GM23338 (cell line): ENCODE measurements around the gene OPN1SW. TPM values are rescaled to one million over a fixed set of nuclear protein-coding genes. Genes with fewer than 3 reads are reported as not detected.
A peak's percentile ranks its signal among the peaks of the same experiment; 100 is the strongest.

ENCODE experiments used
- ATAC-seq: fragments of 200-7000 bp; cut with Tn5 transposase; 3 replicates; pipeline ENCODE4 v1.9.1; 2020
- DNase-seq: peaks from one replicate; pipeline ENCODE4 v3.0.0-alpha.2; 2015; ENCODE audit warnings: low spot score
- H2AFZ ChIP-seq: fragments of 200-600 bp; sonication (generic); 2 replicates; pipeline ENCODE4 v1.8.0; 2016; ENCODE audit warnings: antibody characterized with exemption, mild to moderate bottlenecking, moderate library complexity
- H3F3A ChIP-seq: fragments of 200-600 bp; sonication (generic); replicated peaks from 2 replicates; pipeline ENCODE4 v1.8.0; 2017; ENCODE audit warnings: antibody characterized with exemption, mixed run types, low read depth
- H3K27ac ChIP-seq: fragments of 200-600 bp; sonication (generic); 2 replicates; pipeline ENCODE4 v1.6.1; 2016; ENCODE audit warnings: low read depth
- H3K27me3 ChIP-seq: fragments of 200-600 bp; sonication (generic); 2 replicates; pipeline ENCODE4 v1.8.0; 2016; ENCODE audit warnings: mild to moderate bottlenecking, mixed run types, moderate library complexity; ENCODE audit not compliant: insufficient read depth
- H3K36me3 ChIP-seq: fragments of 200-600 bp; sonication (generic); 2 replicates; pipeline ENCODE4 v1.8.0; 2016; ENCODE audit warnings: mild to moderate bottlenecking; ENCODE audit not compliant: insufficient read depth
- H3K4me1 ChIP-seq: fragments of 200-600 bp; sonication (generic); 2 replicates; pipeline ENCODE4 v1.8.0; 2016; ENCODE audit warnings: mild to moderate bottlenecking, moderate library complexity; ENCODE audit not compliant: insufficient read depth
- H3K4me2 ChIP-seq: fragments of 200-600 bp; sonication (generic); 2 replicates; pipeline ENCODE4 v1.7.1; 2017; ENCODE audit warnings: mixed run types
- H3K4me3 ChIP-seq: fragments of 200-600 bp; sonication (generic); 2 replicates; pipeline ENCODE4 v1.6.1; 2016; ENCODE audit warnings: mixed run types
- H3K79me2 ChIP-seq: fragments of 200-600 bp; sonication (generic); replicated peaks from 2 replicates; pipeline ENCODE4 v1.8.0; 2017; ENCODE audit warnings: mild to moderate bottlenecking; ENCODE audit not compliant: insufficient read depth
- H3K9me2 ChIP-seq: fragments of 200-600 bp; sonication (generic); 2 replicates; pipeline ENCODE4 v1.8.0; 2017; ENCODE audit not compliant: insufficient read depth
- H4K20me1 ChIP-seq: fragments of 200-600 bp; sonication (generic); replicated peaks from 2 replicates; pipeline ENCODE4 v1.8.0; 2017; ENCODE audit warnings: mild to moderate bottlenecking; ENCODE audit not compliant: insufficient read depth
- H3K27ac Mint-ChIP-seq: 2 replicates; pipeline ENCODE4 v1.8.0; 2020; ENCODE audit warnings: inconsistent platforms, mild to moderate bottlenecking, moderate library complexity, mixed read lengths
- H3K27me3 Mint-ChIP-seq: 3 replicates; pipeline ENCODE4 v1.8.0; 2022; ENCODE audit warnings: low read depth, mild to moderate bottlenecking, moderate library complexity, mixed read lengths, inconsistent platforms; ENCODE audit not compliant: insufficient read depth, poor library complexity
- H3K36me3 Mint-ChIP-seq: 3 replicates; pipeline ENCODE4 v1.8.0; 2021; ENCODE audit warnings: low read depth, mild to moderate bottlenecking, inconsistent platforms, moderate library complexity, mixed read lengths
- H3K4me1 Mint-ChIP-seq: 3 replicates; pipeline ENCODE4 v1.8.0; 2020; ENCODE audit warnings: mild to moderate bottlenecking, inconsistent platforms, mixed read lengths
- H3K4me3 Mint-ChIP-seq: 3 replicates; pipeline ENCODE4 v1.8.0; 2021; ENCODE audit warnings: moderate library complexity, mild to moderate bottlenecking, inconsistent platforms, mixed read lengths
- H3K9me3 Mint-ChIP-seq: 3 replicates; pipeline ENCODE4 v1.8.0; 2020; ENCODE audit warnings: moderate library complexity, mild to moderate bottlenecking, inconsistent platforms, mixed read lengths
- CTCF ChIP-seq, 2 experiments: fragments of 200-600 bp in 1 of 2; sonication (generic) in 1 of 2; conservative IDR thresholded peaks; 2 replicates each; pipeline versions ENCODE4 v1.5.1 to v1.6.1; 2016 to 2017; ENCODE audit warnings: antibody characterized with exemption in 2 of 2, low read depth in 2 of 2, mild to moderate bottlenecking in 2 of 2, moderate library complexity in 1 of 2
- EZH2phosphoT487 ChIP-seq: fragments of 200-600 bp; sonication (generic); IDR thresholded peaks from one replicate; pipeline ENCODE4 v1.8.1; 2018; ENCODE audit warnings: antibody characterized with exemption; ENCODE audit not compliant: unreplicated experiment
- JUNB ChIP-seq: IDR thresholded peaks from one replicate; pipeline ENCODE4 v1.6.1; 2016; ENCODE audit warnings: antibody characterized with exemption; ENCODE audit not compliant: unreplicated experiment
- NANOG ChIP-seq: IDR thresholded peaks from 2 replicates; pipeline ENCODE4 v1.6.1; 2016; ENCODE audit warnings: antibody characterized with exemption, borderline replicate concordance
- POLR2AphosphoS5 ChIP-seq: IDR thresholded peaks from 2 replicates; pipeline ENCODE4 v1.6.1; 2016; ENCODE audit warnings: antibody characterized with exemption, low read depth
- REST ChIP-seq: IDR thresholded peaks from one replicate; pipeline ENCODE4 v1.6.1; 2018; ENCODE audit warnings: antibody characterized with exemption; ENCODE audit not compliant: unreplicated experiment
- ZNF114 ChIP-seq: fragments of 250-450 bp; sonication (Bioruptor Pico); IDR thresholded peaks from 2 replicates; pipeline ENCODE4 v1.5.0; 2020; ENCODE audit warnings: mild to moderate bottlenecking, moderate library complexity
- ZNF331 ChIP-seq: fragments of 250-450 bp; sonication (Bioruptor Pico); IDR thresholded peaks from 2 replicates; pipeline ENCODE4 v1.5.0; 2020; ENCODE audit warnings: low read depth, mild to moderate bottlenecking, moderate library complexity
- ZNF462 ChIP-seq: fragments of 250-450 bp; sonication (Bioruptor Pico); IDR thresholded peaks from 2 replicates; pipeline ENCODE4 v1.5.0; 2020; ENCODE audit warnings: mild to moderate bottlenecking, moderate library complexity
- polyA plus RNA-seq: library from polyadenylated mRNA; unstranded; fragments of >200 nt; fragmentation: Nextera tagmentation; extraction: Ambion mirVana; gene quantifications from 2 replicates; pipeline ENCODE4 v1.2.1, GENCODE V29; 2016
- total RNA-seq: library from RNA; depleted of rRNA; stranded (reverse); fragments of >200 nt; shearing (Covaris generic); gene quantifications from 2 replicates; pipeline ENCODE4 v1.2.3, GENCODE V29; 2014
- TF ChIP-seq, protein P1 (sequence below): IDR thresholded peaks from 2 replicates; pipeline ENCODE4 v1.6.1; 2016; ENCODE audit warnings: antibody characterized with exemption

OPN1SW gene
- total and polyA plus RNA-seq, 2 experiments from 2014 or later: 0.50 TPM; not detected in 1

DNA sequence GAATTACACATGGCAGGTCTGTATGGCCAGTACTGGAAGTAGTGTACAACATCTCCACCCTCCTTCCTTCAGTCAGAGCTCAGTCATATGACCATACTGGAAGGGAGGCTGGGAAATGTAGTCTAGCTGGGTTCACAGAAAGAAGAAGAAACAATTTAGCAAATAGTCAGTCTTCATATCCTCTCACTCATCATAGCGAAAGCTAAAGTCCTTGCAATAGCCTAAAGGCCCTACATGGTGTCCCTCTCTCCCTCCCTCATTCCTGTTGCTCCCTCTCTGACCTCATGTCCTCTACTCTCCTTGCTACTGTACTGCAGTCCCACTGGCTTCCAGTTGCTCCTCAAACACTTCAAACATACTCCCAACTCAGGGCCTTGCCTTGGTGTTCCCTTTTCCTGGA is 40.7 kb downstream of the OPN1SW start:
- H3K36me3 Mint-ChIP-seq: peaks cover 4% of the 10 kb centered on the region; the same call in 1 of the 3 replicates
- DNase-seq (no peak), ATAC-seq (no peak)
- Histone ChIP-seq H3K27me3 (no peaks in the 10 kb centered on the region), H2AFZ (0 out of 2 replicates have a peak overlapping the region, but pooled peaks have one; percentile 56), H3F3A (no peaks in the 10 kb centered on the region), H3K27ac (no peak overlapping the region), H4K20me1 (peaks cover 2% of the 10 kb centered on the region), H3K4me3 (no peak overlapping the region), H3K79me2 (peaks cover 6% of the 10 kb centered on the region), H3K4me2 (no peak overlapping the region), H3K9me2 (peaks cover 2% of the 10 kb centered on the region), H3K36me3 (no peaks in the 10 kb centered on the region), H3K4me1 (peaks cover 5% of the 10 kb centered on the region; the same call in 1 of the 2 replicates)
- no peak overlapping the region for H3K27ac Mint-ChIP-seq
- H3K9me3 Mint-ChIP-seq: no peaks in the 10 kb centered on the region
- peaks cover 5% of the 10 kb centered on the region for H3K27me3 Mint-ChIP-seq
- H3K4me1 Mint-ChIP-seq: peaks cover 5% of the 10 kb centered on the region; the same call in 1 of the 3 replicates
- no peak overlapping the region for H3K4me3 Mint-ChIP-seq
- TF ChIP-seq, protein P1, sequence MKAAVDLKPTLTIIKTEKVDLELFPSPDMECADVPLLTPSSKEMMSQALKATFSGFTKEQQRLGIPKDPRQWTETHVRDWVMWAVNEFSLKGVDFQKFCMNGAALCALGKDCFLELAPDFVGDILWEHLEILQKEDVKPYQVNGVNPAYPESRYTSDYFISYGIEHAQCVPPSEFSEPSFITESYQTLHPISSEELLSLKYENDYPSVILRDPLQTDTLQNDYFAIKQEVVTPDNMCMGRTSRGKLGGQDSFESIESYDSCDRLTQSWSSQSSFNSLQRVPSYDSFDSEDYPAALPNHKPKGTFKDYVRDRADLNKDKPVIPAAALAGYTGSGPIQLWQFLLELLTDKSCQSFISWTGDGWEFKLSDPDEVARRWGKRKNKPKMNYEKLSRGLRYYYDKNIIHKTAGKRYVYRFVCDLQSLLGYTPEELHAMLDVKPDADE: no peak
- TF ChIP-seq ZNF114 (CRISPR knock-in tag) (no peak), POLR2AphosphoS5 (no peak), CTCF (conservative IDR thresholded peaks at IDR 0.05; ENCODE audit: low read depth in 2 of 2) (no peak), JUNB (no peak), ZNF462 (CRISPR knock-in tag) (no peak), REST (no peak), EZH2phosphoT487 (no peak), ZNF331 (no peak), NANOG (no peak)
